Bladder microvascular endothelial cell (primary cell): ENCODE results near the gene TRIM51. TPM values are rescaled to one million over a fixed set of nuclear protein-coding genes. Genes with fewer than 3 reads are reported as not detected.

ENCODE experiments used
- total RNA-seq: library from RNA; depleted of rRNA; stranded (reverse); fragments of >200 nt; gene quantifications from 2 replicates; pipeline ENCODE4 v1.2.3, GENCODE V29; 2014

The TRIM51 gene, protein sequence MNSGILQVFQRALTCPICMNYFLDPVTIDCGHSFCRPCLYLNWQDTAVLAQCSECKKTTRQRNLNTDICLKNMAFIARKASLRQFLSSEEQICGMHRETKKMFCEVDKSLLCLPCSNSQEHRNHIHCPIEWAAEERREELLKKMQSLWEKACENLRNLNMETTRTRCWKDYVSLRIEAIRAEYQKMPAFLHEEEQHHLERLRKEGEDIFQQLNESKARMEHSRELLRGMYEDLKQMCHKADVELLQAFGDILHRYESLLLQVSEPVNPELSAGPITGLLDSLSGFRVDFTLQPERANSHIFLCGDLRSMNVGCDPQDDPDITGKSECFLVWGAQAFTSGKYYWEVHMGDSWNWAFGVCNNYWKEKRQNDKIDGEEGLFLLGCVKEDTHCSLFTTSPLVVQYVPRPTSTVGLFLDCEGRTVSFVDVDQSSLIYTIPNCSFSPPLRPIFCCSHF
- total RNA-seq, result not detected in 2 replicates

GRCh38 chr11:55882997-55883396 lies at the start of gene TRIM51:
TSS of gene TRIM51 (plus strand) at chr11:55883297. CDS start at chr11:55885429, 2,132 bp downstream.

GRCh38 chr11:55838452-55838851 lies 44.6 kb upstream of the TRIM51 start, which contains the start of gene OR5D16:
TSS of gene OR5D16 (plus strand) at chr11:55838752. CDS start at chr11:55838752, 0 bp downstream.

GRCh38 chr11:55914482-55914881 lies 31.4 kb downstream of the TRIM51 start, which contains the start of gene OR5W2:
TSS of gene OR5W2 (minus strand) at chr11:55914582. CDS start at chr11:55914582, 0 bp downstream.

DNA sequence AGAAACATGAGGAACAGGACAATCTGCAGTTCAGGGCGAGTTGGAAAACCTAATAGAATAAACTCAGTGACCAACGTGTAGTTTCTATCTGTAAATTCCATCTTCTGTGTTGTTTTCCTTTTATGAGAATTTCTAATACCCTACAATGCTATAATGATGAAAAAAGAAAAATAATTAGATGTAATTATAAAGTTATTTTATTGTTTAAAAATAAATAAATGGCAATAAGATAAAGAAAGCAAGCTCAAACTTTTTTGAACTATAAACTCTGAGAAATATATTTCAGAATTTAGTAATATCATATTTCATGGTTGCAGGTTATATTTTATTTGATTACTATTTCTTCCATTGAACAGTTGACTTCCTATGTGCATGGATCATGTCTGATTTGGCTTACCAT lies 53.2 kb downstream of the TRIM51 start, which contains the start of gene OR5I1:
Gene OR5I1, minus strand, starts transcription at position 101 of the 400 bp plus-strand sequence. Its CDS starts 0 bp downstream, at position 101.

Other genes starting within 250 kb of the TRIM51 start
- not detected in 2 replicates for gene OR4P4, start 248.2 kb upstream of the TRIM51 start, total RNA-seq
- not detected in 2 replicates for gene OR4S2, start 235.0 kb upstream of the TRIM51 start, total RNA-seq
- gene OR4C6, start 221.1 kb upstream of the TRIM51 start, total RNA-seq, result not detected in 2 replicates
- not detected in 2 replicates for gene OR5D13, start 109.9 kb upstream of the TRIM51 start, total RNA-seq
- not detected in 2 replicates for gene OR5D14, start 87.7 kb upstream of the TRIM51 start, total RNA-seq
- gene OR5L1, start 71.9 kb upstream of the TRIM51 start, total RNA-seq, result not detected in 2 replicates
- gene OR5D18, start 63.7 kb upstream of the TRIM51 start, total RNA-seq, result not detected in 2 replicates
- not detected in 2 replicates for gene OR5L2, start 56.1 kb upstream of the TRIM51 start, total RNA-seq
- gene OR5D16, start 44.5 kb upstream of the TRIM51 start, total RNA-seq, result not detected in 2 replicates
- not detected in 2 replicates for gene OR5W2, start 31.3 kb downstream of the TRIM51 start, total RNA-seq
- gene OR5I1, start 53.1 kb downstream of the TRIM51 start, total RNA-seq, result not detected in 2 replicates
- gene OR10AG1, start 86.6 kb downstream of the TRIM51 start, total RNA-seq, result not detected in 2 replicates
- not detected in 2 replicates for gene OR5F1, start 111.3 kb downstream of the TRIM51 start, total RNA-seq
- gene OR5AS1, start 144.4 kb downstream of the TRIM51 start, total RNA-seq, result not detected in 2 replicates
- not detected in 2 replicates for gene OR8I2, start 210.0 kb downstream of the TRIM51 start, total RNA-seq
- gene OR8H2, start 220.4 kb downstream of the TRIM51 start, total RNA-seq, result not detected in 2 replicates
- gene OR8H3, start 239.1 kb downstream of the TRIM51 start, total RNA-seq, result not detected in 2 replicates